Measurements from ENCODE around the gene FREM1.

DNA sequence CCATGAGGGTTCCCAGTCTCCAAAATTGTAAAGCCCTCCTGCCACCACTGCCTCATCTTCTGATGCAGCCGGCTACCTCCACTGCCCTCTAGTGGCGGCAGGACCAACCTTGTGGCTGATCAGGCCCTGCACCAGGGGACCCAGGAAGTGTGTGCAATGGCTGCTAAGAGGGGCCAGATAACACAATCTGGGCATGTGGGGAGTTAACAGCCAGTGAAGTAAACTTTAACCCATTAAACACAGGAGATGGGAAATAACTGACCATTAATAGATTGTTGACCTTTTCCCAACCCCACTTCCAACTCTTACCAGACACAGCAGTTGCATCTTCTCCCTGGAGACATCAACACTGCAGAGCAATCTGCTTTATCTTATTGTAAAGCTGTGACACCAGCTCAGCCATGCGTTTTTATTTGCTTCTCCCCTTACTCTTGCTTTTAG, 63.3 kb downstream of the FREM1 start:
- TF ChIP-seq, protein P1, sequence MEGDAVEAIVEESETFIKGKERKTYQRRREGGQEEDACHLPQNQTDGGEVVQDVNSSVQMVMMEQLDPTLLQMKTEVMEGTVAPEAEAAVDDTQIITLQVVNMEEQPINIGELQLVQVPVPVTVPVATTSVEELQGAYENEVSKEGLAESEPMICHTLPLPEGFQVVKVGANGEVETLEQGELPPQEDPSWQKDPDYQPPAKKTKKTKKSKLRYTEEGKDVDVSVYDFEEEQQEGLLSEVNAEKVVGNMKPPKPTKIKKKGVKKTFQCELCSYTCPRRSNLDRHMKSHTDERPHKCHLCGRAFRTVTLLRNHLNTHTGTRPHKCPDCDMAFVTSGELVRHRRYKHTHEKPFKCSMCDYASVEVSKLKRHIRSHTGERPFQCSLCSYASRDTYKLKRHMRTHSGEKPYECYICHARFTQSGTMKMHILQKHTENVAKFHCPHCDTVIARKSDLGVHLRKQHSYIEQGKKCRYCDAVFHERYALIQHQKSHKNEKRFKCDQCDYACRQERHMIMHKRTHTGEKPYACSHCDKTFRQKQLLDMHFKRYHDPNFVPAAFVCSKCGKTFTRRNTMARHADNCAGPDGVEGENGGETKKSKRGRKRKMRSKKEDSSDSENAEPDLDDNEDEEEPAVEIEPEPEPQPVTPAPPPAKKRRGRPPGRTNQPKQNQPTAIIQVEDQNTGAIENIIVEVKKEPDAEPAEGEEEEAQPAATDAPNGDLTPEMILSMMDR (conservative IDR thresholded peaks at IDR 0.05; ENCODE audit: low read length) = peak; percentile 91
- TF ChIP-seq EZH2phosphoT487 (IDR thresholded peaks at IDR 0.05; ENCODE audit: borderline replicate concordance, low read depth, low read length) = no peak

Data from OCI-LY7 (cell line).